ENCODE data around the gene VARS1. TPM values are rescaled to one million over a fixed set of nuclear protein-coding genes. Genes with fewer than 3 reads are reported as not detected.
"Not testable (repeated sequence)": the region's sequence is repeated elsewhere in the genome, so short reads cannot be mapped to it uniquely, and the experiment has no call there.

VARS1 gene
- total and polyA plus RNA-seq, 2 donors from 2014 or later, result 30.3 to 79.0 TPM

DNA sequence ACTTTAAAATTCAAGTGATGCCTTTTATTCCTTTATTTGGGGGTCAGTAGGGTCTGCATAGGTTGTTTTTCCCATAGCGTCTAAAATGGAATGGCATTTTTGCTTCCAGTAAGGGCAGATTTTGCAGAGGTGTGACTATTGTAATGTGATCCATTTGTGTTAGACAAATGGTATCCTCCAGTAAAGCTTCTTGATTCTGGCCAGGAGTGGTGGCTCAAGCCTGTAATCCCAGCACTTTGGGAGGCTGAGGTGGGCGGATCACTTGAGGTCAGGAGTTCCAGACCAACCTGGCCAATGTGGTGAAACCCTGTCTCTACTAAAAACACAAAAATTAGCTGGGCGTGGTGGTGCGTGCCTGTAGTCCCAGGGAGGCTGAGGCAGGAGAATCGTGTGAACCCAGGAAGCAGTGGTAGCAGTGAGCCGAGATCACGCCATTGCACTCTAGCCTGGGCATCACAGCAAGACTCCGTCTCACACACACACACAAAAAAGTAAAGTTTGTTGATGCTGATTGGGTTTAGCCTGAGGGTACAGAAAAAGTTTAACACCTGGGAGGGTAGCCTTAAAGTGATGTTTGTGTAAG is 22.5 kb upstream of the VARS1 start:
- H3K4me1 ChIP-seq (ENCODE audit: control insufficient read depth in 2 of 3, insufficient read depth in 2 of 3, low read depth in 1 of 3, low read length in 3 of 3), result peaks cover 4 to 17% (median 10%) of the 10 kb centered on the region in 3 donors
- H3K9ac ChIP-seq (ENCODE audit: low read length in 3 of 3), result peak overlapping the region in 2 of 3 donors; percentile 30 to 79
- DNase-seq, result peak in 1 of 5 donors; percentile 23
- FAIRE-seq; H3K27me3 ChIP-seq (ENCODE audit: control insufficient read depth, insufficient read depth, low read length); H3K36me3 ChIP-seq (ENCODE audit: control insufficient read depth in 2 of 3, insufficient read depth in 3 of 3, low read length in 3 of 3); H3K9me3 ChIP-seq (ENCODE audit: control insufficient read depth in 2 of 3, insufficient read depth in 1 of 3, low read length in 3 of 3); intact Hi-C loops (cut with DNase I): not testable (repeated sequence)
- peak overlapping the region; percentile 54 to 69 (median 63) for H3K4me3 ChIP-seq (ENCODE audit: low read length in 3 of 3)
- peak overlapping the region; percentile 78 to 91 for H3K27ac ChIP-seq (ENCODE audit: low read depth in 2 of 2, low read length in 2 of 2)

- Histone ChIP-seq H3K27ac (ENCODE audit: low read depth in 2 of 2, low read length in 2 of 2) (peak overlapping the region; percentile 78 to 91), H3K4me1 (ENCODE audit: control insufficient read depth in 2 of 3, insufficient read depth in 2 of 3, low read depth in 1 of 3, low read length in 3 of 3) (peaks cover 4 to 12% (median 10%) of the 10 kb centered on the region in 3 donors), H3K9ac (ENCODE audit: low read length in 3 of 3) (peak overlapping the region; percentile 22 to 79 (median 30)), H3K4me3 (ENCODE audit: low read length in 3 of 3) (peak overlapping the region; percentile 54 to 69 (median 63))
- H3K27me3 ChIP-seq (ENCODE audit: control insufficient read depth, insufficient read depth, low read length); FAIRE-seq; H3K9me3 ChIP-seq (ENCODE audit: control insufficient read depth in 2 of 3, insufficient read depth in 1 of 3, low read length in 3 of 3); intact Hi-C loops (cut with DNase I); H3K36me3 ChIP-seq (ENCODE audit: control insufficient read depth in 2 of 3, insufficient read depth in 3 of 3, low read length in 3 of 3): not testable (repeated sequence)
- DNase-seq, result peak in 2 of 5 donors; percentile 47 to 66
Observed at GRCh38 chr6:31817133-31817928, 21.8 kb upstream of the VARS1 start.

DNA sequence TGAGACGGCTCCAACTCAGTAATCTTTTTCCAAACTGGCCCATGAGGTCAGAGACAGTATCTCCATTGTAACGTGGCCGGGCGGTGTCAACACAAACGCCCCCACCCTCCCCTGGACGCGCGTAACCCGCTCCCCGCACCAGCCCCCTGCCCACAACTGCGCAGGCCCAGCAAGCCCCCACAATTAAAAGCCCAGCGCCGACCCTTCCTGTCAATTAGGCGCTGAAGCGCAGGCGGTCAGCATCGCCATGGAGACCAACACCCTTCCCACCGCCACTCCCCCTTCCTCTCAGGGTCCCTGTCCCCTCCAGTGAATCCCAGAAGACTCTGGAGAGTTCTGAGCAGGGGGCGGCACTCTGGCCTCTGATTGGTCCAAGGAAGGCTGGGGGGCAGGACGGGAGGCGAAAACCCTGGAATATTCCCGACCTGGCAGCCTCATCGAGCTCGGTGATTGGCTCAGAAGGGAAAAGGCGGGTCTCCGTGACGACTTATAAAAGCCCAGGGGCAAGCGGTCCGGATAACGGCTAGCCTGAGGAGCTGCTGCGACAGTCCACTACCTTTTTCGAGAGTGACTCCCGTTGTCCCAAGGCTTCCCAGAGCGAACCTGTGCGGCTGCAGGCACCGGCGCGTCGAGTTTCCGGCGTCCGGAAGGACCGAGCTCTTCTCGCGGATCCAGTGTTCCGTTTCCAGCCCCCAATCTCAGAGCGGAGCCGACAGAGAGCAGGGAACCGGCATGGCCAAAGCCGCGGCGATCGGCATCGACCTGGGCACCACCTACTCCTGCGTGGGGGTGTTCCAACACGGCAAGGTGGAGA is 19.7 kb upstream of the VARS1 start, which contains the start of the genes HSPA1A and HSPA1L:
HSPA1A (plus strand) TSS at position 519 of the 814 bp plus-strand sequence; CDS start at position 733, 214 bp downstream.
HSPA1L (minus strand) TSS at position 259 of the 814 bp plus-strand sequence. CDS start 3,311 bp downstream, outside the sequence.
- H3K27me3 ChIP-seq (ENCODE audit: control insufficient read depth, insufficient read depth, low read length), result no peaks in the 10 kb centered on the region
- peak; percentile 98 to 100 (median 99) for DNase-seq
- peaks cover 4 to 12% (median 7%) of the 10 kb centered on the region in 3 donors for H3K4me1 ChIP-seq (ENCODE audit: control insufficient read depth in 2 of 3, insufficient read depth in 2 of 3, low read depth in 1 of 3, low read length in 3 of 3)
- intact Hi-C loops (cut with DNase I), result no loop called here
- H3K9me3 ChIP-seq (ENCODE audit: control insufficient read depth in 2 of 3, insufficient read depth in 1 of 3, low read length in 3 of 3), result no peaks in the 10 kb centered on the region
- peak within 1 kb of the TSS; percentile 59 to 80 (median 77) for H3K4me3 ChIP-seq (ENCODE audit: low read length in 3 of 3)
- H3K36me3 ChIP-seq (ENCODE audit: control insufficient read depth in 2 of 3, insufficient read depth in 3 of 3, low read length in 3 of 3), result no peaks in the 10 kb centered on the region
- peak within 1 kb of the TSS; percentile 100 for H3K27ac ChIP-seq (ENCODE audit: low read depth in 2 of 2, low read length in 2 of 2)
- TF ChIP-seq CTCF (IDR thresholded peaks at IDR 0.05; ENCODE audit: borderline replicate concordance, extremely low read depth, insufficient read depth), result no peak
- peak; percentile 92 for FAIRE-seq
- H3K9ac ChIP-seq (ENCODE audit: low read length in 3 of 3), result peak within 1 kb of the TSS; percentile 67 to 99 (median 71)

GRCh38 chr6:31814677-31815024 is 19.1 kb upstream of the VARS1 start:
- Histone ChIP-seq H3K36me3 (ENCODE audit: control insufficient read depth in 2 of 3, insufficient read depth in 3 of 3, low read length in 3 of 3) (no peaks in the 10 kb centered on the region), H3K9ac (ENCODE audit: low read length in 3 of 3) (peak overlapping the region; percentile 49 to 99 (median 67)), H3K27me3 (ENCODE audit: control insufficient read depth, insufficient read depth, low read length) (no peaks in the 10 kb centered on the region), H3K27ac (ENCODE audit: low read depth in 2 of 2, low read length in 2 of 2) (peak overlapping the region; percentile 100), H3K4me1 (ENCODE audit: control insufficient read depth in 2 of 3, insufficient read depth in 2 of 3, low read depth in 1 of 3, low read length in 3 of 3) (peaks cover 4 to 12% (median 5%) of the 10 kb centered on the region in 3 donors), H3K4me3 (ENCODE audit: low read length in 3 of 3) (peak overlapping the region; percentile 59 to 80 (median 77)), H3K9me3 (ENCODE audit: control insufficient read depth in 2 of 3, insufficient read depth in 1 of 3, low read length in 3 of 3) (no peaks in the 10 kb centered on the region)
- peak; percentile 96 to 99 (median 98) for DNase-seq
- no peak for TF ChIP-seq CTCF (IDR thresholded peaks at IDR 0.05; ENCODE audit: borderline replicate concordance, extremely low read depth, insufficient read depth)
- no peak for FAIRE-seq
- intact Hi-C loops (cut with DNase I), result no loop called here
